ENCODE results near the gene DOCK1.

DOCK1 gene

GRCh38 chr10:126921162-126921561 is 15.9 kb downstream of the DOCK1 start:
- H3K36me3 ChIP-seq (ENCODE audit: control insufficient read depth, insufficient read depth, low read length): no peaks in the 10 kb centered on the region
- no peaks in the 10 kb centered on the region for H3K27me3 ChIP-seq (replicated peaks; ENCODE audit: control insufficient read depth, insufficient read depth, low read length, poor library complexity, severe bottlenecking)
- no peaks in the 10 kb centered on the region for H3K9me3 ChIP-seq (ENCODE audit: control insufficient read depth, low read length)
- no peak overlapping the region for H3K27ac ChIP-seq (ENCODE audit: insufficient read depth, low read length, poor library complexity, severe bottlenecking)
- no peak overlapping the region for H3K4me3 ChIP-seq (ENCODE audit: insufficient read depth, low read depth, low read length, poor library complexity, severe bottlenecking)
- no peak for DNase-seq
- H3K4me1 ChIP-seq (ENCODE audit: control insufficient read depth, insufficient read depth, low read length, poor library complexity, severe bottlenecking): no peaks in the 10 kb centered on the region

GRCh38 chr10:126921974-126922525 is 16.8 kb downstream of the DOCK1 start:
- no peak overlapping the region for H3K27ac ChIP-seq (ENCODE audit: insufficient read depth, low read length, poor library complexity, severe bottlenecking)
- no peak for DNase-seq
- H3K36me3 ChIP-seq (ENCODE audit: control insufficient read depth, insufficient read depth, low read length): no peaks in the 10 kb centered on the region
- H3K4me3 ChIP-seq (ENCODE audit: insufficient read depth, low read depth, low read length, poor library complexity, severe bottlenecking): no peak overlapping the region
- no peaks in the 10 kb centered on the region for H3K27me3 ChIP-seq (replicated peaks; ENCODE audit: control insufficient read depth, insufficient read depth, low read length, poor library complexity, severe bottlenecking)
- no peaks in the 10 kb centered on the region for H3K4me1 ChIP-seq (ENCODE audit: control insufficient read depth, insufficient read depth, low read length, poor library complexity, severe bottlenecking)
- no peaks in the 10 kb centered on the region for H3K9me3 ChIP-seq (ENCODE audit: control insufficient read depth, low read length)

GRCh38 chr10:126924180-126924914 is 19.1 kb downstream of the DOCK1 start:
- Histone ChIP-seq H3K27me3 (replicated peaks; ENCODE audit: control insufficient read depth, insufficient read depth, low read length, poor library complexity, severe bottlenecking) (no peaks in the 10 kb centered on the region), H3K4me3 (ENCODE audit: insufficient read depth, low read depth, low read length, poor library complexity, severe bottlenecking) (no peak overlapping the region)

GRCh38 chr10:126924915-126925300 is 19.7 kb downstream of the DOCK1 start:
- H3K9me3 ChIP-seq (ENCODE audit: control insufficient read depth, low read length): no peaks in the 10 kb centered on the region
- no peaks in the 10 kb centered on the region for H3K4me1 ChIP-seq (ENCODE audit: control insufficient read depth, insufficient read depth, low read length, poor library complexity, severe bottlenecking)
- no peak overlapping the region for H3K4me3 ChIP-seq (ENCODE audit: insufficient read depth, low read depth, low read length, poor library complexity, severe bottlenecking)
- no peak overlapping the region for H3K27ac ChIP-seq (ENCODE audit: insufficient read depth, low read length, poor library complexity, severe bottlenecking)
- H3K36me3 ChIP-seq (ENCODE audit: control insufficient read depth, insufficient read depth, low read length): no peaks in the 10 kb centered on the region
- no peaks in the 10 kb centered on the region for H3K27me3 ChIP-seq (replicated peaks; ENCODE audit: control insufficient read depth, insufficient read depth, low read length, poor library complexity, severe bottlenecking)
- no peak for DNase-seq

More at GRCh38 chr10:126924180-126924914, 19.1 kb downstream of the DOCK1 start:
- Histone ChIP-seq H3K27ac (ENCODE audit: insufficient read depth, low read length, poor library complexity, severe bottlenecking) (no peak overlapping the region), H3K4me1 (ENCODE audit: control insufficient read depth, insufficient read depth, low read length, poor library complexity, severe bottlenecking) (no peaks in the 10 kb centered on the region), H3K9me3 (ENCODE audit: control insufficient read depth, low read length) (no peaks in the 10 kb centered on the region), H3K36me3 (ENCODE audit: control insufficient read depth, insufficient read depth, low read length) (no peaks in the 10 kb centered on the region)
- DNase-seq: no peak

GRCh38 chr10:126926568-126926967 is 21.3 kb downstream of the DOCK1 start:
- H3K36me3 ChIP-seq (ENCODE audit: control insufficient read depth, insufficient read depth, low read length): no peaks in the 10 kb centered on the region
- no peak overlapping the region for H3K27ac ChIP-seq (ENCODE audit: insufficient read depth, low read length, poor library complexity, severe bottlenecking)
- no peak for DNase-seq
- H3K9me3 ChIP-seq (ENCODE audit: control insufficient read depth, low read length): no peaks in the 10 kb centered on the region
- no peaks in the 10 kb centered on the region for H3K4me1 ChIP-seq (ENCODE audit: control insufficient read depth, insufficient read depth, low read length, poor library complexity, severe bottlenecking)
- no peak overlapping the region for H3K4me3 ChIP-seq (ENCODE audit: insufficient read depth, low read depth, low read length, poor library complexity, severe bottlenecking)
- no peaks in the 10 kb centered on the region for H3K27me3 ChIP-seq (replicated peaks; ENCODE audit: control insufficient read depth, insufficient read depth, low read length, poor library complexity, severe bottlenecking)

- H3K36me3 ChIP-seq (ENCODE audit: control insufficient read depth, insufficient read depth, low read length): no peaks in the 10 kb centered on the region
- no peaks in the 10 kb centered on the region for H3K27me3 ChIP-seq (replicated peaks; ENCODE audit: control insufficient read depth, insufficient read depth, low read length, poor library complexity, severe bottlenecking)
- no peak overlapping the region for H3K27ac ChIP-seq (ENCODE audit: insufficient read depth, low read length, poor library complexity, severe bottlenecking)
- no peaks in the 10 kb centered on the region for H3K4me1 ChIP-seq (ENCODE audit: control insufficient read depth, insufficient read depth, low read length, poor library complexity, severe bottlenecking)
- H3K9me3 ChIP-seq (ENCODE audit: control insufficient read depth, low read length): no peaks in the 10 kb centered on the region
- no peak for DNase-seq
- no peak overlapping the region for H3K4me3 ChIP-seq (ENCODE audit: insufficient read depth, low read depth, low read length, poor library complexity, severe bottlenecking)
These were observed 22.6 kb downstream of the DOCK1 start for GRCh38 chr10:126927799-126928198.

- Histone ChIP-seq H3K4me1 (ENCODE audit: control insufficient read depth, insufficient read depth, low read length, poor library complexity, severe bottlenecking) (no peaks in the 10 kb centered on the region), H3K36me3 (ENCODE audit: control insufficient read depth, insufficient read depth, low read length) (no peaks in the 10 kb centered on the region), H3K4me3 (ENCODE audit: insufficient read depth, low read depth, low read length, poor library complexity, severe bottlenecking) (no peak overlapping the region), H3K9me3 (ENCODE audit: control insufficient read depth, low read length) (no peaks in the 10 kb centered on the region), H3K27me3 (replicated peaks; ENCODE audit: control insufficient read depth, insufficient read depth, low read length, poor library complexity, severe bottlenecking) (no peaks in the 10 kb centered on the region), H3K27ac (ENCODE audit: insufficient read depth, low read length, poor library complexity, severe bottlenecking) (no peak overlapping the region)
- DNase-seq: no peak
These were observed 23.0 kb downstream of the DOCK1 start for GRCh38 chr10:126928274-126928673.

- Histone ChIP-seq H3K36me3 (ENCODE audit: control insufficient read depth, insufficient read depth, low read length) (no peaks in the 10 kb centered on the region), H3K4me3 (ENCODE audit: insufficient read depth, low read depth, low read length, poor library complexity, severe bottlenecking) (no peak overlapping the region), H3K4me1 (ENCODE audit: control insufficient read depth, insufficient read depth, low read length, poor library complexity, severe bottlenecking) (no peaks in the 10 kb centered on the region), H3K27ac (ENCODE audit: insufficient read depth, low read length, poor library complexity, severe bottlenecking) (no peak overlapping the region), H3K9me3 (ENCODE audit: control insufficient read depth, low read length) (no peaks in the 10 kb centered on the region), H3K27me3 (replicated peaks; ENCODE audit: control insufficient read depth, insufficient read depth, low read length, poor library complexity, severe bottlenecking) (no peaks in the 10 kb centered on the region)
- no peak for DNase-seq
These were observed 24.2 kb downstream of the DOCK1 start for GRCh38 chr10:126929391-126929790.

- no peaks in the 10 kb centered on the region for H3K27me3 ChIP-seq (replicated peaks; ENCODE audit: control insufficient read depth, insufficient read depth, low read length, poor library complexity, severe bottlenecking)
- H3K4me1 ChIP-seq (ENCODE audit: control insufficient read depth, insufficient read depth, low read length, poor library complexity, severe bottlenecking): no peaks in the 10 kb centered on the region
- no peak overlapping the region for H3K4me3 ChIP-seq (ENCODE audit: insufficient read depth, low read depth, low read length, poor library complexity, severe bottlenecking)
- no peak overlapping the region for H3K27ac ChIP-seq (ENCODE audit: insufficient read depth, low read length, poor library complexity, severe bottlenecking)
- no peak for DNase-seq
- no peaks in the 10 kb centered on the region for H3K9me3 ChIP-seq (ENCODE audit: control insufficient read depth, low read length)
- H3K36me3 ChIP-seq (ENCODE audit: control insufficient read depth, insufficient read depth, low read length): no peaks in the 10 kb centered on the region
These were observed 25.1 kb downstream of the DOCK1 start for GRCh38 chr10:126930131-126930882.

- DNase-seq: no peak
- Histone ChIP-seq H3K4me1 (ENCODE audit: control insufficient read depth, insufficient read depth, low read length, poor library complexity, severe bottlenecking) (no peaks in the 10 kb centered on the region), H3K4me3 (ENCODE audit: insufficient read depth, low read depth, low read length, poor library complexity, severe bottlenecking) (no peak overlapping the region), H3K27ac (ENCODE audit: insufficient read depth, low read length, poor library complexity, severe bottlenecking) (no peak overlapping the region), H3K36me3 (ENCODE audit: control insufficient read depth, insufficient read depth, low read length) (no peaks in the 10 kb centered on the region), H3K27me3 (replicated peaks; ENCODE audit: control insufficient read depth, insufficient read depth, low read length, poor library complexity, severe bottlenecking) (no peaks in the 10 kb centered on the region), H3K9me3 (ENCODE audit: control insufficient read depth, low read length) (no peaks in the 10 kb centered on the region)
These were observed 25.8 kb downstream of the DOCK1 start for GRCh38 chr10:126930883-126931503.

Measured in effector memory CD4-positive, alpha-beta T cell (primary cell).